Putamen (tissue), 1 donor: Measurements from ENCODE around the gene PDE4B.
A peak's percentile ranks its signal among the peaks of the same experiment; 100 is the strongest.

Experiments used
- DNase-seq: peaks from one replicate; pipeline ENCODE4 v3.0.0-alpha.2; 2016; ENCODE audit warnings: low spot score

Gene PDE4B

DNA sequence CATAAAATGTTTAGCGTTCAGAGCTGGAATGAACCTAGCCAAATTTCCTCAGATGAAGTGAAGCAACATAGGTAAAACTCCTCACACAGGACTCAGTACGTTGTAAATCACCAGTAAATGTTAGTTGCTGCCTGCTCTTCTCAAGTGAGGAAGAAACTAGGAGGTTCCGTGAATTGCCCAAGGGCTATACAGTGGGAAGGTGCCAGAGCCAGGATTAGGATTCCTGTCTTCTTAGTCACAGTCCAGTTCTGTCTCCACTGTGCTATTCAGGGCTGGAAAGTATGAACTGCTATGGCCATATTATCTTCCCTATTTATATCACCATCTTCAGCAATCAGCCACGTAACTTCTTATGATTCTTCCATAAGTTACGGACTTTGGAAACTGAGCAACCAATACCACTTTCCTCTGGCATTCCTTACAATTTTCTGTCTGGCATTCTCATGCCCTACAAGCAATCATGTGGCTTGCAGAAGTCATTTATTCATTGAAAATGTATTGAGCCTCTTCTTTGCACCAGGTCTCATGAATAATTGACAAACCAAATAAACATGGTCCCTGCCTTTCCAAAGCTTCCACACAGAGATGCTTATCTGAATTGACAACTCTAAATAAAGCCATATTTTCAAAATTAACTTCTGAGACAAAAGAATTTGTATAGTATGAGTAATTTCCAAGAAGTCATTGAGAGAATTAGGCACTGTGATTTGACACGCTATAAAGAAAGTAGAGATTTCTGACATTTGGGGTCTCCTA, 469.7 kb downstream of the PDE4B start:
- DNase-seq, result no peak

DNA sequence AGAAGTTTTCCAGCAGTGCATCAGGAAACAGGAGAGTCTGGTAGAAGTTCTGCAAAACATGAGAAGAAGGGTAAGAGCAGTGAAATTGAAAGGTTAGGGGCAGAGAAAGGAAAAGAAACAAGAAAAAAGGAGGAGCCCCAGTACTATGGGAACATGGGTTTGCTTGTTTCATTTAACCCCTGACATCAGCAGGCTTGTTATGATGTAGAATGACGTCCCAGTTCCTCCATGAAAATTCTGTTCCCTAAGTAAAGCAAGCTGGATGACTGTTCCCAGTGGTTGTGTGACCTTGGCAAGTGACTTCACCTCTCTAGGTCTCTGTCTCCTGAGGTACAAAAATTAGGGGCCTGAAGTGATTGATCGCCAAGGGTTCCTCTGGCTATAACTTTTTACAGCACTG, 472.6 kb downstream of the PDE4B start:
- no peak for DNase-seq

DNA sequence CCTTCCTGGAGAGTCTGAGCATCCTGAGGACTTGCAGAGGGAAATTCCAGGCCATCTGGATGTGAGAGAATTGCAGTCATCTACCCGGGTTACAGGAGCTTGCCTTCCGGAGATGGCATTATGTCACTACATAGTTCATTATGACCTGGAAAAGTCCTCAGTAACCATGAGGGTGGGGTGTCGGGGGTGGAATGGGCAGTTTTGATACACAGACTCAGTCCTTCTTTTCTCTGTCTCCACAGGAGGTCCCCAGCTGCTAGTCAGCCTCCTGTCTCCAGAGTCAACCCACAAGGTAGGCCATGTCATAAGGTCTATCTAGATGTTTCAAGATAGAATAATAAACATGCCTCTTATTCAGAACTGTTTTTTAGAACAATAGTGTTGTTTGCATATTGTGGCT, 473.1 kb downstream of the PDE4B start:
- DNase-seq, result no peak

DNA sequence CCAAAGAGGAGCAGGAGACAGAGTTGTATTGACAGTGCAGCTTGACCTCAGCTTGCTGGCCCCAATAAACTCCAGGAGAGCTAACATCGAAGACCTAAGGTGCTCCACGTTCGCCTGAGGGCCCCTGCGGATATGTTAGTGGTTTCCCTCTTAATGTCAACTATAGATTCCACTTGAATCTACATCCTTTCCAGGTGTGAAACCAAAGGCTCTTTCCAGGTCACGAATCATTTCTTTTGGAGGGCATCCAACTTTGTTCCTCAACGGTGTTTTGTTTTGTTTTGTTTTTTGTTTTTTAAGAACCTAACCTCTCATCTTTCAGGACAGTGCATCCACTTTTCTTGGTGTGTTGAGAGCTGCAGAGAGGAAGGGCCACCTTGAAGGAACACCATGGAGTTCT, 473.7 kb downstream of the PDE4B start:
- no peak for DNase-seq

DNA sequence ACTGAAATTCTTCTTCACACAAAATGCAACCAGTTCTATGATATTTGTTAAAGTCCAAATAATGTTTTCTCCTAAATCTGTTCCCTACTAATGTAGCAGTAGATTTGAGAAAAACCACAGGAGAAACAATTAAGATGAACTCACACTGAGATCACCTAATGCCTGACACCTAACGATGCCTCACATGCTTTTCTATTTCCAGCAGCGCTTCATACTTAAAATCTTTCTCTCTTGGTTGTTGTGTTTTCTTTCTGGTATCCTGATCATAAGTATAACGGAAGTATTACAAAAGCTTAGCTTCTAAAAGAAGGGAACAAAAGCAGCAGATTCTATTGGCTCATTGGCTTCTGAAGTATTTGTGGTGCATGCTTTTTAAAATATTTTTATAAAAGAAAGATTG, 474.1 kb downstream of the PDE4B start:
- no peak for DNase-seq

DNA sequence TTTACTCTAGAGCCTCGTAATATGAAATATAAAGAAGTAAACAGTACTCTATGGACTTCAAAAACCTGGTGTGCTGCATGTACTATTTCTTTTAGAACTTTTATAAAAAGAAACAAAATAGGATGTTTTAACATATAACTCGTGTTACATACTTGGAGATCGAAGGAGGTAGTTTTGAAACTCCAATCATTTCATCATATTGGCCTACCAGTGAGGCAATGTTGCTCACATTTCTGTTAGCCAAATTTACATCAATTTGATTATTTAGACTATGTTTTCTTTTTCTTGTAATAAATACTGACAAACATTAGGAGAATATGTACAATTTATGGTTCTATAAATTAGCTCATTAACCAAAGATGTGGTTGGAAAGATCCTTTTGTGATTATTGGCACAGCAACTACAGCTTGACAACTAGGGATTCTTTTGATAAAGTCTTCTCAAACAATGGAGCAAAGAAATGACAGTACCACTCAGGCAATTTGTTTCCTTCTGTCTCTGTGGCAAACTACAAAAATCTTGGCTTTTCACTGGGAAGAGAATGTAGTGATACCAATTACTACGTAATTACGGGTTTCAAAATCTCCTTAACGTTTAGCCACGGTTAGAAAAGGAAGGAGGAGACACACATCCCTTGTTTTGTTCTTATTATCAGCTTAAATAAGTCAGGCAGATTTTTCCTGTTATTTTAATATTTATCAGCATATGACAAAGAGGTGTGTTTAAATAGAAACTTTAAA, 474.7 kb downstream of the PDE4B start:
- no peak for DNase-seq

DNA sequence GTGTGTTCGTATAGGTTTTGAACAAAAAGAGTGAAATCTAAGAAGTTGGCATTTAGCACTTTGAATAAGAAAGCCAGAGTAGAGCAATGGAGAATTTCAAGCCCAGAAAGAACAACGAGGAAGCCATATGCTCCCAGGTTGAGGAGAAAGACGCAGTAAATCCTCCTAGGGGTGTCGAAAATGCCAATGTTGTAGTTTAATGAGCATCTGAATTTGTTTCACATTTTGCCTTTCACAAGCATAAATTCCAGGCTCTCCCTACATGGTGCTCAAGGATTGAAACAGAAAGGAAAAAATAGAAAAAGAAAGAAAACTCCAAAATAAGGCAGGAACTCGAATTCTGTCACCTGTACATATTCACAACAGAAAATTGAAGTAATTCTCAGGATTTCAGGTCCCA, 476.5 kb downstream of the PDE4B start:
- DNase-seq, result no peak

DNA sequence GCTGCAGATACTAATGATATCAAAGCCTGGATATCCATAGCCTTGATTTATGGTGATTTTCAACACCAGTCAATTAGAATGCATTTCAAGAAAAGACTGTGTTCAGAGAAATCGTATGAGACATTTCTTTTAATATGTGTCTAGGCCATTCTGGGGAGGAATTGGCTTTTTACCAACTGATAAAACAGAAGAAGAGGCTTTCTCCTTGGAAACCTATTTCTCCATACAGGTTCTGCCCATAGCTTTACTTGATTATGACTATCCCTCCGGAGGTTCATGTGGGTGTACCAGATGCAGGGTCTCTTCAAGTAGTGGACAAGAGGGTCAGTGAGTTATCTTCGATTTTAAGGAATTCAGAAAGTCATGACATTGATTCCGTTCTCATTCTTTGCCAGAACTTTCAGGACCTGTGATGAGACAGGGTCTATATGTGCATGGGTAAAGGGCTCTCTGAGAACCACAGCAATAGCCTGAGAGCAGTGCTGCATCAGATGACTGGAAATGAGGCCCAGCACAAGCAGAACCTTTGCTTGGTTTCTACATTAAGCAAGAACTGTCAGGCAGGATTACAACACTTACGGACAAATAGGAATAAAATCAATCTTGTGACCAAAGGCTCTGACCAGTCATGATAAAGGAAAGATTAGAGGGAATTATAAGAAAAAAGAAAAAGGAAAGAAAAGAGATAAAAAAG, 477.6 kb downstream of the PDE4B start:
- DNase-seq, result no peak

DNA sequence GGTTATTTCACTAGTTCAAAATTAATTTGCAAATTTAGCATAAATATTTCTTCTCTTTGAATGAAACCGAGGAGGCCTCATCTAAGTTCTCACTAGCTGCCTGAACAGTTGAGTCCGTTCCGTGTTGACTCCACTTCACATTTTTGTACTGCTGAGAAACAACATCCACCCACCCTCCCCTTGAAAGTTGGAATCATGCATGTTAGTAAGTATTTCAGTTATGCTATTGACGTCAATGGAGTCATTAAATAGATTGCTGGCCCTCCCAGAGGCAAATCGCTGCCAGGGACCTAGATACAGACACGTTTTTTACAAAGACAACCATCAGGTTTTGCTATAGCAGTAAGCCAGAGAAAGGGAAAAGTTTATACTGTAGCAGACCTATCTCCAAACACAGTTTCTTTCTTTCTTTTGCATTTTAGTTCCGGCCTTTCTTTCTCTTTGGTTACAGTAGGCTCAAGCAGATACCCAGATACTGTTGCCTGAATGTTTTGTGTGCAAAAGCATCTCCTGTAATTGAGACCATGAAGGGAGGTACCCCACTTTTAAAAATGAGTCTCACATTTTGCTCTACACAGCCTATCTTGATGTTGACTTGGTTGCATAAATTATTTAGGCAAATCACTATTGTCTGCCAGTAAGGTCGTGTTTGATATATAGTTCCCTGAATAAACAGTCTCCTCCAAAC, 478.7 kb downstream of the PDE4B start:
- DNase-seq, result peak; percentile 81

DNA sequence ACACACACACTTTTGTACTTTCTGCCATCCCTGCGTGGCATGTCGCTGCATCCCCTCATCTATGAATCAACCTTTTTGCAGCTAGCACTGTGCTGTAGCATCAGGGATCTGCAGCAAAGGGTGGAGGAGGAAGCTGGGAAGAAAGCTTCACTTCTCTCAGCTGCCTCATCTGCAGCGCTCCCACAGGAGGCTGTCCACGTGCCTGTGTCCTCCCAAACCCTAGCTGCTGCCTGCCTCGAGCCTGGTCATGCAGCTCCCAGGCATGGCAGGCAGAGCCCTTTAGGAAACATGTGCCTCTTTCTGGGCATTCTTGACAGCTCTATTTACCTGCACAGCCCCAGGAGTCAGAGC, 479.2 kb downstream of the PDE4B start:
- peak; percentile 62 for DNase-seq

DNA sequence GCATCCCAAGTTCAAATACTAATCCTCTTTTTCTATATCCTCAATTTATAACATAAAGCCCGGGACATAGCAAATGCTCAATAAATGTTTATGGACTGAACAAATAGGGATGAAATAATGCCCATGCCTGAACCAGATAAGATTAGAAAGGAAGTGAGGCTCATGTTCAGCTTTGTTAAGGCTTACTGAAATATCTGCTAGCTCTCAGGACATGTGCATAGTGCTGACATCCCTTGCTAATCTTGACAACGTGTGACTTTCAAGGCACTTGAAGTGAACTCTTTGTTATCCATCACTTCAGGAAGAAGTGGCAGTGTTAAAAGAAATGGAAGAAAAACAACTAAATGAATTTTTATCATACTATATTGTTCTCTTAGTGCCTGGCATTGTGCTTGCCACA, 481.0 kb downstream of the PDE4B start:
- no peak for DNase-seq

DNA sequence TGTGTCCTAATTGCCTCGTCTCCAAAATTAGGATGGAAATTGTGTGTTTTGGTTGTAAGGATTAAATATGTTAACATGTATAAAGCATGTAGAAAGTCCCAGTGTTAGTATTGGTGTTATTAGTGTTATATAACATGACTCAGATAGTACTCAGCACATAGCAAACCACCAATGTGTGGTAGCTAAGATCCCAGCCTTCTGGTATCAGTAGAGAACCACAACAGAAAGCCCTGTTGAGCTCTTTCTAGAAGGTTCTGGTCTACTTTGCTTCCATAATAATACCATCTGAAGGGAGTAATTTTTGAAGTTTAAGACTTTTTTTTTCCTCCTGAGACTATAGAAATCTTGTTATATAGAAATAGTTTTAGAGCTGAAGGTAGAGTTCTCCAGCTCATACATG, 481.9 kb downstream of the PDE4B start:
- no peak for DNase-seq

DNA sequence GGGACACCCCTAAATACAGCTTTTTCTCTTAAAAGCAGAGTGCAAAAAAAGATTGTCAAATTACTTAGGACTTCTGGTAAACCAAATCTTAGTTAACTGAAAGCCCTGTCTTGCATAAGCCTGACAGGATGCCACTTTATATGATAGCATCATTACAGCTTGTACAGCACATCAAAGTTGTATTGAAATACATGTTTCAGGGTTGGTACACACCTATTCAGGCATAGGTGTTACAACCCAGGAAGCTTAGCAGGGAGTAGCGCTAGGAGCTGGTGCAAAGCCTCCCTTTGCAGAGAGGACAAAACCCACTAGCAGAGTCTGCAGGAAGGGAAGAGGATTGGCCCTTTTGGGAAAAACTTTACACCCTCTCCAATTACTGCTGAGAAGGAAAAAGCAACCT, 482.4 kb downstream of the PDE4B start:
- no peak for DNase-seq

DNA sequence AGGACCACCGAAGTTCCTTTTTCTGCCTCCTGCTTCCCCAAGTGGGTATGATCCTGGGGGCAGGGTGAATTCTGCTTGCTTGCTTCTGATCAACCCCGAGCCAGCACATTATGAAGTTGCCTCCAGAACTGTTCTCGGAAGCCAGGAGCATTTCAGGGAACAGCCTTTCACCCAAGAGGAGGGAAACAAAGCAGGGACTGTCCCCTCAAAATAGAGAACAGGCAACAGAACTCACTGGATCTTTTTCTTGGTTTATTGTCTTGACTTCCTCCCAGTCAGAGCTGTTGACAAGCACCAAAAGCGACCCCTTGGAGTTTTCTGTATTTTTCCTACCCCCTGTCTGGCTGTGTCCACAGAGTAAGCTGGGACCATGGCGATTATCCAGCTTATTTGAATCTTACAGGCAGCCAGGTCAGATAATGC, 482.9 kb downstream of the PDE4B start:
- peak; percentile 66 for DNase-seq

DNA sequence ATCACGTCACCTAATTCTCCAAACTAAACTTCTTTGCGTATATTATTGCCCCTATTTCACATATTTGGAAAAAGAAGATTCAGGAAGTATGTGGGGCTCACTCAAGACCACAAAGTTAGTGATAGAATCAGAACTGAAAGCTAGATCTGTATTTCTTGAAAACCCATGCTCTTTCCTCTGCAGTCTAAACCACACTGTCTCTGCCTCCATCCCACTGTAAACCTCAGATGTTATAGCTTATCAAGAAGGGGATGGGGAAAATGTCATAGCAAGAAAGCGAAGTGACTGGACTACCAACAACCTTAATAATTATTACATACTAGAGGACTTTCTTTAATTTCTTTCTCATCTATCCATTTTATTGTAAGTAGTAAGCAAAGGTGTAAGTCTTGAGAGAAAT, 483.5 kb downstream of the PDE4B start:
- no peak for DNase-seq

DNA sequence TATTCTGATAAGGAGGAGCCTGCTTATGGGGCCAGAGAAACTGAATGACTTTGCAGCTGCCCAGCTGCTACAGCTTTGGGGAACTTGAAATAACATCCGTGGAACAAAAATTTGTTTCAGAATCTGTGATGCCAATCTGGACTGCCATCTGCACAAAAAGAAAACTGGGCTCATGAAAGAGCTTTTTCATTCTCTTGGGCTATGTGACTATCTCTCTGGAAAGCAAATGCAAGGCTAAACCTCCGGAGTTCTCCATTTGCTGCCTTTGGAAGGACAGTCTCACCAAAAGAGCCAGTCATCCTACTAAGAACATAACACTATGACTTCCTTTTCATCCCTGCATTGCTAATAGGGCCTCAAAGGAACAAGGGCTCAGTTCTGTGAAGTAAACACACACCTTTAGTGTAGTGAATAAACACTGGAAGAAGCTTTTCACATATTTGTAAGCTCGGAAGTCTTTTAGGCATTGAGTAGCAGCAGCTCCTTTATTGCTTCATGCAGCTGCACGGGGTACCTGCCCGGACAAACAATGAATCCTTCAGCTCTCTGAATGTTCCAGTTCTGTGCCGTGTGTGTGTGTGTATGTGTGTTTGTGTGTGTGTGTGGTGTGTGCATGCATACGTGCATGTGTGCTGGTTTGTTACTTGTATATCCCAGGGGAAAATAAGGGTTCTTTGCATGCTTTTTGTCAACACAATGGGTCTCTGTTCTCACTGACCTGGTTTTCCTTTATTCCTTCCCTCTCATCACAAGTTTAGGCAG, 485.7 kb downstream of the PDE4B start:
- peak; percentile 92 for DNase-seq

DNA sequence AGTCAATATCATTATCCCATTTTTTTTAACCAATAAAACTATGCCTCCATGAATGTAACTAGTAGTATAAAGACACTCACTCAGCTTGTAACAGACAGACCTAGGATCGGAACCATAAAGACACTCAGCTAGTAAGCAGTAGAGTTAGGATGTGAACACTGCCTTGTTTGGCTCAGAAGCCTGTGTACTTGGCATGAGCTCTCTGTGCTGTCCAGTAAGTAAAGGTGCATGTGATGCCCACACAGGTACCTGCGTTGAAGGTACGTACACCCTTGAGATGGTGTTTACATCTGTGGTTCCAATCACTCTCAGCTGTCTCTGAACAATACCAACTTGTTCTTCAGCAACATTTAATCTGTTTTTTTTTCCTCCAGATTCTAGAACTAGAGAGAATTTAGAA, 489.1 kb downstream of the PDE4B start:
- DNase-seq, result no peak

DNA sequence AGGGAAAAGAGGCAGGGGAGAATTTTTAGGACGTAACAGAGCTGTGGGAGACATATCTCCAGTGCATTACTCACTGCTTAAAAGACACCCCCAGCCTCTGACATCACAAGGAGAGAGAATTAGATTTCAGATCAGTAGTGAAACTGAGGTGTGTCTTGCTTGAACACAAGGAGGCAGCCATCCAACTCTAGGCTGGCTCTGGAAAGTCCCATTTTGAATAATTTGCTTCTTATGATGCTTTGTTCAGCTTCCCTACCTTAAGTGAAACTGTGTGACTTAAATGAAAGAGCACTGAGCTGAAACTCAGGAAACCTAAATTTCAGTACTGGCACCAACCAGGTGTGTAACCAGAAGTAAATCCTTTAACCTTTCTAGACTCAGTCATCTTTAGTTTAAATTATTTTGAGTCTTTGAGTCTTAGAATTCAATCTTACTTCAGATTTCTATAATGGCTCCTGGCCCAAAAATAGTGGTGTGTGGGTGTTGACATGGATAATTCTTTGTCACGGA, 489.7 kb downstream of the PDE4B start:
- DNase-seq, result no peak

DNA sequence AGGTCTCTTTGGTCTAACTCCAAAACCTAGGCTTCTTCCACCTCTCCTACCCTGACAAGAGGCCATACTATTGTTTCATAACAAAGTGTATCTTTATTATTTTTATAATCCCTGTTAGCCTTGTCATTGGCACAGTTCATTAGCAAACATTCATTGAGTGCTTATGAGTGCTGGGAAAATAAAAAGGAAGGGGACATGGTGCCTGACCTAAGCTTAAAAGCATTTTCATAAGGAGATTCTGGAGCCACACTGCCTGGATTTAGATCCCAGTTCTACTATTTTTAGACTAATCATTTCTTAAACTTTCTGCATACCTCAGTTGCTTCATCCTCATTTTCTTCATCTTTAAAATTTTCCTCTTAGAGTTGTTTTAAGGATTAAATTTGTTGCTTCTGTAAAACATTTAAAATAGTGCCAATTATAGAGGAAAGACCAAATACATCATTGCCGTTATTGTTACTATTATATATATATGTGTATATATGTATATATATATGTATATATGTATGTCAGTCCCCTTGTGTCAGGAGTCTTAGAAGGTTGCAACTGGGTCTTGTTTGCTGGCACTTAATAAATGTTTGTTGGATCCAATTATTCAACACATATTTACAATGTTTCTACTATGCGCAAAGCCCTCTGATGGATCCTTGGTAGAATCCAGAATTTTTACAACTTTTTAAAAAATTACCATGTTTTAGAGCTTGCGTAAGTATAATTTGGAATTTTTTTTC, 490.4 kb downstream of the PDE4B start:
- no peak for DNase-seq

DNA sequence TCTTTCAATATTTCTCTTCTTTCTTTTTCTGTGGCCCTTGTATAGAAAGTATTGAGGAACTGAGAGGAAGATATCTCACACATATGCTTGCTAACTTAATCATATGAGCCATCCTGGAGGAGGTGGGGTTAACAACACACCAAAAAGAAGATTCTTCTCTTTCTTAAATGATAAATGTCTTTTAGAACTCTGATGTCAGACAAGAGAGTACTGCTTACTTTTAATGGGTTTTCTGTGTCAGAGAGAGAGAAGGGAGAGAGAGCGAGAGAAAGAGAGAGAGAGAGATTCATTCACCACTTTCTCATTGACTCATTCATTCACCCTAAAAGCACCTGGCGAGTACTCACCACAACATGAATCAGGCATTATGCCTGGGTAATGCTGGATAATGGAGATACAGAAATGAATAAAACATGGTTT, 490.9 kb downstream of the PDE4B start:
- no peak for DNase-seq

DNA sequence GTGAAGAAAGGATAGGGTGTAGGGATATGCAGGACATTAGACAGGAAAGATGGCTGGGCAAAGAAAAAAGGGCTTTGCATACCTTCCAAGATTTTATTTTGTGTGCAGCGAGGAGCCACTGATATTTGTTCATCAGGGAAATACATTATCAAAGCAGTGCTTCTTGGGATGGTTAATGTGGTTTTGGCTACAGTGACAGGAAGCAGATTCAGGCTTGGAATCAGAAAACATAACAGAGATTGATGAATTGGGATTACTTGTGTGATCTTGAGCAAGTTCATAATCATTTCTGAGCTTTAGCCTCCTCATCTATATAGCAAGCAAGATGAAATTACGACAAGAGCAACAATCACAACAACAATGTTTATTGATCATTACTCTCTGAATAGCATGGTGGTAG, 492.1 kb downstream of the PDE4B start:
- no peak for DNase-seq
